Mesendoderm (in vitro differentiated cells): ENCODE results near the gene DOCK9.

Source experiments
- DNase-seq: peaks from one replicate; pipeline ENCODE4 v3.0.0; 2013
- H2AK5ac ChIP-seq: 2 replicates; pipeline ENCODE4 v1.6.1; 2013; ENCODE audit warnings: low read length, inconsistent platforms
- H2BK120ac ChIP-seq: 2 replicates; pipeline ENCODE4 v1.6.1; 2013; ENCODE audit warnings: low read depth, mild to moderate bottlenecking, low read length, moderate library complexity, mixed read lengths
- H2BK15ac ChIP-seq: replicated peaks from 2 replicates; pipeline ENCODE4 v1.6.1; 2013; ENCODE audit warnings: low read depth, mild to moderate bottlenecking, moderate library complexity
- H2BK5ac ChIP-seq: 2 replicates; pipeline ENCODE4 v1.6.1; 2013; ENCODE audit warnings: low read length, inconsistent platforms
- H3K18ac ChIP-seq: 2 replicates; pipeline ENCODE4 v1.6.1; 2013; ENCODE audit warnings: mild to moderate bottlenecking, low read length, mixed read lengths
- H3K23ac ChIP-seq: one replicate; pipeline ENCODE4 v1.6.1; 2013; ENCODE audit warnings: low read length
- H3K27ac ChIP-seq: 2 replicates; pipeline ENCODE4 v1.5.1; 2013; ENCODE audit warnings: low read depth, mild to moderate bottlenecking, inconsistent platforms, low read length, moderate library complexity
- H3K27me3 ChIP-seq: 2 replicates; pipeline ENCODE4 v1.6.1; 2013; ENCODE audit warnings: low read length, control low read depth, mild to moderate bottlenecking, inconsistent platforms; ENCODE audit not compliant: insufficient read depth, poor library complexity
- H3K36me3 ChIP-seq: 2 replicates; pipeline ENCODE4 v1.6.1; 2013; ENCODE audit warnings: low read length, inconsistent platforms; ENCODE audit not compliant: control insufficient read depth, insufficient read depth
- H3K4ac ChIP-seq: one replicate; pipeline ENCODE4 v1.6.1; 2013; ENCODE audit warnings: low read depth, mild to moderate bottlenecking, low read length, moderate library complexity
- H3K4me1 ChIP-seq: 2 replicates; pipeline ENCODE4 v1.6.1; 2013; ENCODE audit warnings: low read depth, low read length, inconsistent platforms; ENCODE audit not compliant: control insufficient read depth
- H3K4me2 ChIP-seq: 2 replicates; pipeline ENCODE4 v1.6.1; 2013; ENCODE audit warnings: low read length
- H3K4me3 ChIP-seq: 2 replicates; pipeline ENCODE4 v1.5.1; 2013; ENCODE audit warnings: mild to moderate bottlenecking, low read length
- H3K56ac ChIP-seq: one replicate; pipeline ENCODE4 v1.6.1; 2013; ENCODE audit warnings: low read length
- H3K79me1 ChIP-seq: 2 replicates; pipeline ENCODE4 v1.6.1; 2013; ENCODE audit warnings: low read length, inconsistent platforms
- H3K79me2 ChIP-seq: 2 replicates; pipeline ENCODE4 v1.6.1; 2013; ENCODE audit warnings: mild to moderate bottlenecking, low read length; ENCODE audit not compliant: control insufficient read depth, insufficient read depth
- H3K9ac ChIP-seq: 2 replicates; pipeline ENCODE4 v1.6.1; 2013; ENCODE audit warnings: low read length, inconsistent platforms
- H4K5ac ChIP-seq: one replicate; pipeline ENCODE4 v1.6.1; 2013; ENCODE audit warnings: low read length
- H4K8ac ChIP-seq: one replicate; pipeline ENCODE4 v1.6.1; 2013; ENCODE audit warnings: low read depth, mild to moderate bottlenecking, control low read depth, low read length, moderate library complexity
- WGBS: extraction: QIAGEN DNeasy Blood & Tissue Kit; methylation state at CpG from one replicate; pipeline ENCODE4 v1.1.7; 2013; ENCODE audit warnings: low lambda C conversion rate, missing lambda C conversion rate; ENCODE audit not compliant: insufficient coverage; ENCODE audit errors: extremely low coverage; 5-methylcytosine and 5-hydroxymethylcytosine counted together

The DOCK9 gene

GRCh38 chr13:98960606-98961502 lies 17.0 kb downstream of the DOCK9 start:
- H3K56ac ChIP-seq = no peak overlapping the region
- peak overlapping the region; percentile 20 for H3K4ac ChIP-seq
- no peaks in the 10 kb centered on the region for H3K79me1 ChIP-seq
- no CpG with 5 or more reads among the region's 11 CpGs for WGBS
- no peaks in the 10 kb centered on the region for H3K27me3 ChIP-seq
- H2BK15ac ChIP-seq = no peak overlapping the region
- H3K27ac ChIP-seq = no peak overlapping the region
- H3K36me3 ChIP-seq = no peaks in the 10 kb centered on the region
- H3K4me2 ChIP-seq = no peak overlapping the region
- H2BK5ac ChIP-seq = no peak overlapping the region
- no peak overlapping the region for H3K23ac ChIP-seq
- H3K9ac ChIP-seq = no peak overlapping the region
- no peak for DNase-seq
- H3K18ac ChIP-seq = no peak overlapping the region
- H3K4me3 ChIP-seq = no peak overlapping the region
- H2BK120ac ChIP-seq = no peak overlapping the region
- H4K8ac ChIP-seq = no peak overlapping the region
- no peak overlapping the region for H2AK5ac ChIP-seq
- H3K4me1 ChIP-seq = no peaks in the 10 kb centered on the region
- no peak overlapping the region for H4K5ac ChIP-seq
- no peaks in the 10 kb centered on the region for H3K79me2 ChIP-seq

- Histone ChIP-seq H3K27me3 (no peaks in the 10 kb centered on the region), H4K5ac (no peak overlapping the region), H4K8ac (no peak overlapping the region), H3K4ac (peak overlapping the region; percentile 20), H3K36me3 (no peaks in the 10 kb centered on the region), H3K56ac (no peak overlapping the region), H3K27ac (no peak overlapping the region), H3K9ac (no peak overlapping the region), H3K4me2 (no peak overlapping the region), H3K4me3 (no peak overlapping the region), H2AK5ac (no peak overlapping the region), H3K4me1 (no peaks in the 10 kb centered on the region), H2BK120ac (no peak overlapping the region), H3K18ac (no peak overlapping the region), H3K23ac (no peak overlapping the region), H3K79me2 (no peaks in the 10 kb centered on the region), H2BK15ac (no peak overlapping the region), H3K79me1 (no peaks in the 10 kb centered on the region), H2BK5ac (no peak overlapping the region)
- no CpG with 5 or more reads among the region's 14 CpGs for WGBS
- no peak for DNase-seq
Observed at GRCh38 chr13:98959786-98960605, 17.9 kb downstream of the DOCK9 start.

- H3K79me2 ChIP-seq = no peaks in the 10 kb centered on the region
- no peak overlapping the region for H3K4me2 ChIP-seq
- H2BK120ac ChIP-seq = no peak overlapping the region
- H3K4ac ChIP-seq = no peak overlapping the region
- H3K79me1 ChIP-seq = no peaks in the 10 kb centered on the region
- no peaks in the 10 kb centered on the region for H3K27me3 ChIP-seq
- H3K9ac ChIP-seq = no peak overlapping the region
- no peak overlapping the region for H4K8ac ChIP-seq
- no peak overlapping the region for H2BK5ac ChIP-seq
- no peak overlapping the region for H3K56ac ChIP-seq
- DNase-seq = no peak
- H4K5ac ChIP-seq = no peak overlapping the region
- H2AK5ac ChIP-seq = no peak overlapping the region
- no CpG with 5 or more reads among the region's 2 CpGs for WGBS
- H3K4me1 ChIP-seq = no peaks in the 10 kb centered on the region
- H3K27ac ChIP-seq = no peak overlapping the region
- H3K23ac ChIP-seq = no peak overlapping the region
- H2BK15ac ChIP-seq = no peak overlapping the region
- no peak overlapping the region for H3K18ac ChIP-seq
- H3K36me3 ChIP-seq = no peaks in the 10 kb centered on the region
- H3K4me3 ChIP-seq = no peak overlapping the region
Observed at GRCh38 chr13:98959291-98959690, 18.6 kb downstream of the DOCK9 start.

- Histone ChIP-seq H4K5ac (no peak overlapping the region), H2BK120ac (no peak overlapping the region), H3K79me1 (no peaks in the 10 kb centered on the region), H3K4me1 (no peaks in the 10 kb centered on the region), H4K8ac (no peak overlapping the region), H3K27me3 (no peaks in the 10 kb centered on the region), H3K18ac (no peak overlapping the region), H3K4me3 (no peak overlapping the region), H3K36me3 (no peaks in the 10 kb centered on the region), H2BK15ac (no peak overlapping the region), H2BK5ac (no peak overlapping the region), H2AK5ac (no peak overlapping the region), H3K4ac (no peak overlapping the region), H3K9ac (no peak overlapping the region), H3K23ac (no peak overlapping the region), H3K56ac (no peak overlapping the region), H3K4me2 (no peak overlapping the region), H3K79me2 (no peaks in the 10 kb centered on the region), H3K27ac (no peak overlapping the region)
- no peak for DNase-seq
- WGBS = no CpG with 5 or more reads among the region's 3 CpGs
Observed at GRCh38 chr13:98958443-98958794, 19.4 kb downstream of the DOCK9 start.

- H4K5ac ChIP-seq = no peak overlapping the region
- H3K9ac ChIP-seq = no peak overlapping the region
- H3K79me1 ChIP-seq = no peaks in the 10 kb centered on the region
- no peaks in the 10 kb centered on the region for H3K4me1 ChIP-seq
- no peaks in the 10 kb centered on the region for H3K36me3 ChIP-seq
- no peak overlapping the region for H3K27ac ChIP-seq
- H3K27me3 ChIP-seq = no peaks in the 10 kb centered on the region
- no peak overlapping the region for H3K4ac ChIP-seq
- no peak overlapping the region for H2BK15ac ChIP-seq
- H3K4me3 ChIP-seq = no peak overlapping the region
- H3K18ac ChIP-seq = no peak overlapping the region
- no peak overlapping the region for H2AK5ac ChIP-seq
- no peak overlapping the region for H2BK5ac ChIP-seq
- H3K23ac ChIP-seq = no peak overlapping the region
- H3K79me2 ChIP-seq = no peaks in the 10 kb centered on the region
- no peak overlapping the region for H3K4me2 ChIP-seq
- WGBS = no CpG with 5 or more reads among the region's 3 CpGs
- H2BK120ac ChIP-seq = no peak overlapping the region
- DNase-seq = no peak
- no peak overlapping the region for H4K8ac ChIP-seq
- H3K56ac ChIP-seq = no peak overlapping the region
Observed at GRCh38 chr13:98957731-98958442, 20.0 kb downstream of the DOCK9 start.
